Neural progenitor cell (in vitro differentiated cells): ENCODE results near the gene PCGF3.

Experiments
- EZH2phosphoT487 ChIP-seq: fragments of 200-600 bp; sonication (generic); IDR thresholded peaks from 2 replicates; pipeline ENCODE4 v1.6.1; 2017; ENCODE audit warnings: antibody characterized with exemption
- TF ChIP-seq, protein P1 (sequence below): fragments of 200-600 bp; sonication (generic); IDR thresholded peaks from 2 replicates; pipeline ENCODE4 v1.5.1; 2017; ENCODE audit warnings: antibody characterized with exemption, mild to moderate bottlenecking

DNA sequence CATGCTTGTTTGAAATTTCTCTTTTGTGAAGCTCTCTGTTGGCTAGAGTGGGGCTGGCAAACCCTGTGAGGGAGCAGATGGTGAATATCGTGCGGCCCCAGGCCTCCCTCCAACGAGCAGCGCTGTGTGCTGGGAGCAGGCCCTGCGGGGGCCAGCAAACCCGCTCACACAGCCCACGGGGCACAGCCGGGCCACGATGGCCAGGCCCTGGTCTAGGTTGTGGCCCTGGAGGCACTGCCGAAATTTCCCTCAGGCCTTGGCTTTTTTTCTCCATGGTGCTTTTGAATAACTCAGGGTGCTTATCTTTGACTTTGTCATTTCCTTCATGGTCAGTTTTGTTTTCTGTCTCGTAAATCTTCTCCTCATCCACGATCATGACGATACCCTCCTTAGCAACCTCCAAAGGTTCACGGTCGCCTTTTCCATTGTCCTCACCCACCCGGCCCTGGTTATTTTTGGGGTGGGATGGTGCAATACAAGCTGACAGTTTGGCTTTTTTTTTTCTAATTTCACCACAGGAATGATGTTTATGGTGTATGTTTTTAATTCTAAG lies 20.7 kb downstream of the PCGF3 start:
- TF ChIP-seq, protein P1, sequence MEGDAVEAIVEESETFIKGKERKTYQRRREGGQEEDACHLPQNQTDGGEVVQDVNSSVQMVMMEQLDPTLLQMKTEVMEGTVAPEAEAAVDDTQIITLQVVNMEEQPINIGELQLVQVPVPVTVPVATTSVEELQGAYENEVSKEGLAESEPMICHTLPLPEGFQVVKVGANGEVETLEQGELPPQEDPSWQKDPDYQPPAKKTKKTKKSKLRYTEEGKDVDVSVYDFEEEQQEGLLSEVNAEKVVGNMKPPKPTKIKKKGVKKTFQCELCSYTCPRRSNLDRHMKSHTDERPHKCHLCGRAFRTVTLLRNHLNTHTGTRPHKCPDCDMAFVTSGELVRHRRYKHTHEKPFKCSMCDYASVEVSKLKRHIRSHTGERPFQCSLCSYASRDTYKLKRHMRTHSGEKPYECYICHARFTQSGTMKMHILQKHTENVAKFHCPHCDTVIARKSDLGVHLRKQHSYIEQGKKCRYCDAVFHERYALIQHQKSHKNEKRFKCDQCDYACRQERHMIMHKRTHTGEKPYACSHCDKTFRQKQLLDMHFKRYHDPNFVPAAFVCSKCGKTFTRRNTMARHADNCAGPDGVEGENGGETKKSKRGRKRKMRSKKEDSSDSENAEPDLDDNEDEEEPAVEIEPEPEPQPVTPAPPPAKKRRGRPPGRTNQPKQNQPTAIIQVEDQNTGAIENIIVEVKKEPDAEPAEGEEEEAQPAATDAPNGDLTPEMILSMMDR = no peak
- TF ChIP-seq EZH2phosphoT487 = no peak
